Nucleus accumbens (tissue), 56 donors: ENCODE measurements around the gene BLNK.

Experiments used
- DNase-seq, 56 donors: peaks; one replicate each; lab custom pipeline; 2025; lab: John Stamatoyannopoulos, UW

BLNK gene

GRCh38 chr10:96289218-96289910, 18.0 kb upstream of the BLNK start:
- no peak for DNase-seq

- no peak for DNase-seq
These were observed 16.8 kb upstream of the BLNK start for GRCh38 chr10:96288151-96288621.

GRCh38 chr10:96287392-96288105, 16.2 kb upstream of the BLNK start:
- no peak for DNase-seq

GRCh38 chr10:96285331-96285752, 14.0 kb upstream of the BLNK start:
- no peak for DNase-seq

- DNase-seq: no peak
These were observed 12.4 kb upstream of the BLNK start for GRCh38 chr10:96283756-96284155.

- no peak for DNase-seq
These were observed 12.0 kb upstream of the BLNK start for GRCh38 chr10:96283351-96283750.

GRCh38 chr10:96281444-96282029, 10.2 kb upstream of the BLNK start:
- DNase-seq: no peak

GRCh38 chr10:96280859-96281258, 9.5 kb upstream of the BLNK start:
- DNase-seq: no peak

GRCh38 chr10:96279191-96279641, 7.8 kb upstream of the BLNK start:
- no peak for DNase-seq

- no peak for DNase-seq
These were observed 5.5 kb upstream of the BLNK start for GRCh38 chr10:96276831-96277230.

- DNase-seq: no peak
These were observed 5.1 kb upstream of the BLNK start for GRCh38 chr10:96276426-96276825.

GRCh38 chr10:96275685-96276418, 4.5 kb upstream of the BLNK start:
- peak in 7 of 56 donors; percentile 5 to 28 (median 20) for DNase-seq

GRCh38 chr10:96272316-96273280, 1.2 kb upstream of the BLNK start:
- no peak for DNase-seq

GRCh38 chr10:96270571-96270970, 798 bp downstream of the BLNK start:
- no peak for DNase-seq

GRCh38 chr10:96269438-96270300, 1.7 kb downstream of the BLNK start:
- no peak for DNase-seq

GRCh38 chr10:96268341-96268909, 2.9 kb downstream of the BLNK start:
- DNase-seq: no peak

GRCh38 chr10:96267234-96267705, 4.1 kb downstream of the BLNK start:
- no peak for DNase-seq

GRCh38 chr10:96266118-96266770, 5.1 kb downstream of the BLNK start:
- no peak for DNase-seq
